Neutrophil (primary cell): ENCODE data around the gene NAALADL2.

Source experiments
- H3K27ac ChIP-seq: fragments of 200-600 bp; sonication (generic); 2 replicates; pipeline ENCODE4 v1.5.1; 2016; ENCODE audit warnings: mild to moderate bottlenecking, moderate library complexity
- H3K27me3 ChIP-seq: fragments of 200-600 bp; sonication (generic); 2 replicates; pipeline ENCODE4 v1.6.0; 2016; ENCODE audit warnings: mild to moderate bottlenecking
- H3K36me3 ChIP-seq: fragments of 200-600 bp; sonication (generic); 2 replicates; pipeline ENCODE4 v1.5.1; 2017
- H3K4me1 ChIP-seq, 2 experiments: fragments of 200-600 bp in 1 of 2; sonication (generic) in 1 of 2; 1 replicate in 1 of 2; 2 replicates in 1 of 2; pipeline versions ENCODE4 v1.5.1 to v1.6.1; 2013 to 2016; ENCODE audit warnings: low read depth in 1 of 2, low read length in 1 of 2, mild to moderate bottlenecking in 1 of 2, moderate library complexity in 1 of 2; ENCODE audit not compliant: control insufficient read depth in 1 of 2, insufficient read depth in 1 of 2
- H3K4me3 ChIP-seq, 2 experiments: fragments of 200-600 bp in 1 of 2; sonication (generic) in 1 of 2; 1 replicate in 1 of 2; 2 replicates in 1 of 2; pipeline ENCODE4 v1.5.1; 2013 to 2016; ENCODE audit warnings: low read depth in 1 of 2, low read length in 1 of 2, mild to moderate bottlenecking in 1 of 2, moderate library complexity in 1 of 2
- H3K9me3 ChIP-seq: fragments of 200-600 bp; sonication (generic); 2 replicates; pipeline ENCODE4 v1.5.1; 2016
- TF ChIP-seq, protein P1 (sequence below): fragments of 200-600 bp; sonication (generic); IDR thresholded peaks from 2 replicates; pipeline ENCODE4 v1.5.1; 2016; ENCODE audit warnings: antibody characterized with exemption

Gene NAALADL2

DNA sequence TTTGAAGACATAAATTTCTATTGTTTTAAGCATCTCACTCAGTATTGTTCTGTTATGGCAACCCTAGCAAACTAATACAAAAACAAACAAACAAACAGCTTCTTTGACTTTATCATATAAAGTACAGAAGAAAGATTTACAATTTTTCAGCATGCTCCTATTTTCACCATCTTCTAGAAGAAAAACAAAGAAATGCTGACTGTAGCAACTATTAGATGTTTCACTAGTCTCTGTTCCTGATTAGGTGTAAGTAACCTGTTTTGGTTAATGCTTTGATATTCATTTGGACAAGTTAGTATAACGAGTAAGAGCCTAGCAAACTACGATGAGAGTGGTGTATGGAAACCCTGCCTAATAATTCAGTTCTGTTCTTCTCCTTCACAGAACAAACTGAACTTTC is 478.5 kb downstream of the NAALADL2 start:
- H3K36me3 ChIP-seq, result no peaks in the 10 kb centered on the region
- H3K27me3 ChIP-seq, result no peaks in the 10 kb centered on the region
- H3K4me1 ChIP-seq, result no peaks in the 10 kb centered on the region
- TF ChIP-seq, protein P1, sequence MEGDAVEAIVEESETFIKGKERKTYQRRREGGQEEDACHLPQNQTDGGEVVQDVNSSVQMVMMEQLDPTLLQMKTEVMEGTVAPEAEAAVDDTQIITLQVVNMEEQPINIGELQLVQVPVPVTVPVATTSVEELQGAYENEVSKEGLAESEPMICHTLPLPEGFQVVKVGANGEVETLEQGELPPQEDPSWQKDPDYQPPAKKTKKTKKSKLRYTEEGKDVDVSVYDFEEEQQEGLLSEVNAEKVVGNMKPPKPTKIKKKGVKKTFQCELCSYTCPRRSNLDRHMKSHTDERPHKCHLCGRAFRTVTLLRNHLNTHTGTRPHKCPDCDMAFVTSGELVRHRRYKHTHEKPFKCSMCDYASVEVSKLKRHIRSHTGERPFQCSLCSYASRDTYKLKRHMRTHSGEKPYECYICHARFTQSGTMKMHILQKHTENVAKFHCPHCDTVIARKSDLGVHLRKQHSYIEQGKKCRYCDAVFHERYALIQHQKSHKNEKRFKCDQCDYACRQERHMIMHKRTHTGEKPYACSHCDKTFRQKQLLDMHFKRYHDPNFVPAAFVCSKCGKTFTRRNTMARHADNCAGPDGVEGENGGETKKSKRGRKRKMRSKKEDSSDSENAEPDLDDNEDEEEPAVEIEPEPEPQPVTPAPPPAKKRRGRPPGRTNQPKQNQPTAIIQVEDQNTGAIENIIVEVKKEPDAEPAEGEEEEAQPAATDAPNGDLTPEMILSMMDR, result no peak
- no peak overlapping the region for H3K27ac ChIP-seq
- no peak overlapping the region for H3K4me3 ChIP-seq
- no peaks in the 10 kb centered on the region for H3K9me3 ChIP-seq

DNA sequence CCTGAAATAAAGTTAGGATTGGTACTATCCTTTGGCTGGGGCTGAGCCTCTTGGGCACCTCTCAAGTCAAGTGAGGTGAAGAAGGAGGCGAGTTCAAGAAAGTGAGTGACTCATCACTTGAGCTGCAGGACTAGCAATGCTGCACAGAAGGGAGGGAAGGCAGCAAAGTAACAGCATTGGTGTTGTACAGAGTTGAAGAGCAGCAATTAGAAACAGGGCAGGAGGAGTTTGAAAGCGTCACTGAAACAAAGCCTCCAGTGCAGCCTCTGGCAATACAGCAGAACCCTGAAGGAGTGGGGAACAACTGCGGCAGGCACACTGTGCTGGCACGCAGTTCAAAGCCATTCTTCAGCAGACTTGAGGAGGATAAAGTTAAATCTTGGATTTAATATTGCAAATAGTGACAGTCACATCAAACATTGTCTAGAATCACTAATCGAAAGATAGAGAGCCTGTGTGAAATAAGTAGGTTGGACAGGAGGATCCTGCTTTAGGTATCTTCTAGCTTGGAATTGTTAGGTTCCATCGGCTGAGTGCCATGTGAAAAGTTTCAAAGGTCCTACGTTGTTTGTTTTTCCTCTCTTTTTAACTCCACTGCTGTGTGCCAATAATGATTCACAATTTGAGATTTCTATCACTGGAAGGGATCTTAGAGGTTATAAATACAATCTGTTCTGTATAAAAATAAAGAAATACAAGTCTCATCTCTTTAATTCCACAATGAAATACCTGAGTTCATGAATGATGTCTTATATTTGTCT is 479.8 kb downstream of the NAALADL2 start:
- no peak overlapping the region for H3K27ac ChIP-seq
- no peaks in the 10 kb centered on the region for H3K9me3 ChIP-seq
- H3K4me1 ChIP-seq, result no peaks in the 10 kb centered on the region
- TF ChIP-seq, protein P1, result no peak
- no peak overlapping the region for H3K4me3 ChIP-seq
- H3K36me3 ChIP-seq, result no peaks in the 10 kb centered on the region
- H3K27me3 ChIP-seq, result no peaks in the 10 kb centered on the region

DNA sequence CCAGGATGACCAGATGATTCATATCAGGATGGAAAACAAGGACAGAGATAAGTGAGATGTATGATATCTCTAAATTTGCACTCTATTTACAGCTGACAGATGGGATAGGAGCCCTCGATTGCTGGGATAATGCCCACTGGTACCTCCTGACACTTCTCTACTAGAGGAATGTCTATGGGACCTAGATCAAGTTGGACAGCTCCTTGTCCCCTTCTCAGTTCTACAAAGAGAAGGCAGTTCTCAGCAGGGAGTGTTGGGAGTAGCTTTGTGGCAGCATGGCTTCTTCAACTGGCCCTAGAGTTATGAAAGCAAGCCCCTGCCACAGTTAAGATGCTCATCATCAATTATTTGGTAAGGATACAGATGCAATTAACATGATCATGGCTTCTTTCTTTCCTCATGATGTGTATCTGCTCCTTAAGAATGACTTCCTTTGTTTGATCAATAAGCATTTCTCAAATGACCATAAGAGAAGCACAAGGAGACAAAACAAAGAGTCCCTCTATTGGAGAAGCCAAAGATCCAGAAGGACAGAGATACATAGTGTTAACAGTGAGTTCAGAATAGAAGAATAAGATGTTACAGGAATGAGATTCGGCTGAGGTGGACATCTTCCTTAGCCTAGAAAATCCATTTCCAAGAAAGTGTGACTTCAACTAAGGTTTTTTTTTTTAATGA is 481.3 kb downstream of the NAALADL2 start:
- no peaks in the 10 kb centered on the region for H3K4me1 ChIP-seq
- TF ChIP-seq, protein P1, result no peak
- H3K36me3 ChIP-seq, result no peaks in the 10 kb centered on the region
- H3K9me3 ChIP-seq, result no peaks in the 10 kb centered on the region
- no peak overlapping the region for H3K4me3 ChIP-seq
- H3K27ac ChIP-seq, result no peak overlapping the region
- no peaks in the 10 kb centered on the region for H3K27me3 ChIP-seq

DNA sequence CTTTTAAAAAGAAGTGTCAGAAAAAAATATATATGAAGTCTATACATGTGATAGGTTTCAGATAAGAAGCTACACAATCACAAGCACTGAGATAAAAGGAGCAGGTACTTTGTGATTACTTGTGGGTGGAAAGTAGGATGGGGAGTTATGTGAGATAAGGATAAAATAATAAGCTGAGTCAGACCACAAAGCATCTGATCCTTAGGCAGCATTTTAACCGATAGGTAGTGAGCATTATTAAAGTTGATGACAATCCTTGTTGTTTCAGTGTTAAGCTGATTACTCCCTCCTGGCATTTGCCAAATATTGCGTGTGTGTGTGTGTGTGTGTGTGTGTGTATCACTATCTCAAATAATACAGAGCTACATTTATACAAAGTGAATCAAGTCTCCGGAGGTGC is 483.1 kb downstream of the NAALADL2 start:
- no peaks in the 10 kb centered on the region for H3K36me3 ChIP-seq
- no peaks in the 10 kb centered on the region for H3K27me3 ChIP-seq
- H3K9me3 ChIP-seq, result no peaks in the 10 kb centered on the region
- H3K4me1 ChIP-seq, result no peaks in the 10 kb centered on the region
- H3K27ac ChIP-seq, result no peak overlapping the region
- TF ChIP-seq, protein P1, result no peak
- H3K4me3 ChIP-seq, result no peak overlapping the region

DNA sequence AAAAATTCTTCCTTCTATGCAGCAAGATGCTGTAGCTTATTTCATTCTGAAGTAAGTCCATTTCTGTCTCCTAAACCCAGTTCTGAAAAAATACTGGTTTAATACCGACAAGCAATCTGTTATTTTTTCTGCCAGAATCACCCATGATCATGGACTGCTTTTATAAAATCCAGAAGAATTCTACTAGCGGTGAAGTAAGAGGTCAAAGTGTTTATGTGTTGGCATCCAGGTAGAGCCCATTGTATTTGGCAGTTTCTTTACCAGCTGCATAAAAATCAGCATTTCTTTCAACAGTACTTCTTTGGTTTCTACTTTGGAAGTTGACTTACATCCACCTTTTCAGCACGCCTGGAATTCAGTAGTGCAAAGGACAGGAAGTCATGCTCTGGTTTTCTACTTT is 484.8 kb downstream of the NAALADL2 start:
- Histone ChIP-seq H3K27ac (no peak overlapping the region), H3K36me3 (no peaks in the 10 kb centered on the region), H3K9me3 (no peaks in the 10 kb centered on the region), H3K4me3 (no peak overlapping the region), H3K4me1 (no peaks in the 10 kb centered on the region), H3K27me3 (no peaks in the 10 kb centered on the region)
- TF ChIP-seq, protein P1, result no peak
